T1000 (cell line): ENCODE measurements around the gene CD48.

Experiments
- DNase-seq: peaks from one replicate; lab custom pipeline; 2025; ENCODE audit warnings: mixed read lengths; lab: John Stamatoyannopoulos, UW

The CD48 gene

DNA sequence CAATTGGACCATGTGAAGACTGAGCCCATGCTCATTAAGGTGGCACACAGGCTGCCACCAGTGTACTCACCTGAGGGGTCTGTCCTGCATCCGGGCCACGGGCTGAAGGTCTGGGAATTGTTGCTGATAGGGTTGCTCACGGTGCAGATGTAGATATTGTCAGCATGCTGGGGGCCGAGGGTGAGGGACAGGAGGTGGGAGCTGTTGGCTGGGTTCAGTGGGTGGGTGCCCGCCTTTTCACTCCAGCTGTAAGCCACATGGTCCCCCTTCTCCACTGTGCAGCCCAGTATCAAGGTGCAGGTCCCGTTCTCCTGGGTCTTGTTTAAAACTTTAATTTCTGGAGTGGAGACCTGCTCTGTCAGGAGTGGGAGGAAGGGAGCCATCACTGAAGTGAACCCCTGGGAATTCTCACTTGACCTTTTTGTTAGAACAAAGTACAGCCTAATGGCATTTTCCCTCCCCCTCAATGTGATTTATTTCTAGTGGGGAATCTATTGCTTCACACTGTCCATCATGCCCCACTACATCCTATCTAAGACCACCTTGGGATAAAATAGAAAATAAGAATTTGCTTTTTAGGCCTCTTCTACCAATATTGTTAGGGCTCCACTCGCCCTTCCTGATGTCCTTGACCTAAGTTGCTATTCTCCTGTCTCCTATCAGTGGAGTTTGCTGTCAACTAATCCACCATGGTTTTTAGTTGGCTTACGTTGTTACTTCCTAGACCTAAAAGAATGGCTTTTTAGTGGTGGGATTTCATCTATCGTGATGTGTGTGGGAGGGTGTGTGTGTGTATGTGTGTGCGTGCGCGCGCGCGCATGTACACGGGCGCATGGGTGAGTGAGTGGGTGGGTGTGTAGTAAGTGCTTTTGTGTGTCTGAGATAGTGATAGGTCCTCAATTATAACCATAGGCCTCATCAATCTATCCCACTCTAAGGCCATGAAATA, 76.8 kb downstream of the CD48 start:
- no peak for DNase-seq

DNA sequence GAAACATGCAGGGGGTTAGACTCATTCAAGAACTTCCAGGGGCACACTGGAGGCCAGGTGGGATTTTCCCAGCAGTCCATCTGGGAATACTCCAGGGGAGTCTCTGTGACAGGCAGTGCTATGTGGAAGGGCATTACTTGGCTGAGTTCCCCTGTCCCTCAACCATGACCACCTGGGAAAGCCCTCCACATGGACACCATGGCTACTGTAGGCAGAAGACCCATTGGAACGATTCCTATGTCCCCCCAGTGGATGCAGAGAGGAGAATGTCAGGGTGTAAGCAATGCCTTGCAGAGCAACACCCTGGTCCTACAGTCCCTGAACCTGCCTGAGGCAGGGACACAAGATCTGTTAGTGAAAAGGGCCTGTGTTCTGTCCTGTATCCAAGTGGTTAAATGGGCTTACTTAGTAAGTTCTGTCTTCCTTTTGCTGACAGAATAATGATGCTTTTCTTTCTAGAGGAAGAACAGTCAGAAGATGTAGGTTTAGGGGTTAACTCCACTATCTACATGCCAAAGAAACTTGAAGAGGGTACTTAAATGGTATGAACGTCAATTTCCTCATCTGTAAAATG, 78.2 kb downstream of the CD48 start:
- DNase-seq, result no peak

DNA sequence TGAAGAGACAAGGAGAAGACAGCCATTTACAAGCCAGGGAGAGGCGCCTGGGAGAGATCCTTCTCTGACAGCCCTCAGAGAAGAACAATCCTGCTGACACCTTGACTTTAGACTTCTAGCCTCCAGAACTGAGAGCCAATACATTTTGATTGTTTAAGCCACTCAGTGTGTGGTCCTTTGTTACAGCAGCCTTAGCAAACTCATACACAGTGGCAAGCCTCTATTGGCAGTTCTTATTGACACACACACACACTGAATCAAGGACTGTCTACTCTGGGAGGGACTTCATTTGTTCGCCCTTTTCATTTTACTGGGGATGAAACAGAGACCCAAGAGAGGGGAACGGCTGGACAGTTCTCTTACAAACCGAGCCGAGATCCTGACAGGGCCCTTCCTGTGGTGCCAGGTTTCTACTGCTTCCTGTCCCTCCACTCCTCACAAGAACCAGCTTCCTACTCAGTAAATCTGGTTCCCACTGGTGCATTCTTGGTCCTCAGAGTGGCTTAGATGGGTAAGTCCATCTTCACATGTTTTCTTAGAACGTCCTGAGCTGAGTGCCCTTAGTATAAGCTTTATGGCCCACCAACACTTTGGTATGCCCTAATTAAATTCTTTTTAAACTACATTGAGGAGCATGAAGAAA, 79.5 kb downstream of the CD48 start:
- no peak for DNase-seq

DNA sequence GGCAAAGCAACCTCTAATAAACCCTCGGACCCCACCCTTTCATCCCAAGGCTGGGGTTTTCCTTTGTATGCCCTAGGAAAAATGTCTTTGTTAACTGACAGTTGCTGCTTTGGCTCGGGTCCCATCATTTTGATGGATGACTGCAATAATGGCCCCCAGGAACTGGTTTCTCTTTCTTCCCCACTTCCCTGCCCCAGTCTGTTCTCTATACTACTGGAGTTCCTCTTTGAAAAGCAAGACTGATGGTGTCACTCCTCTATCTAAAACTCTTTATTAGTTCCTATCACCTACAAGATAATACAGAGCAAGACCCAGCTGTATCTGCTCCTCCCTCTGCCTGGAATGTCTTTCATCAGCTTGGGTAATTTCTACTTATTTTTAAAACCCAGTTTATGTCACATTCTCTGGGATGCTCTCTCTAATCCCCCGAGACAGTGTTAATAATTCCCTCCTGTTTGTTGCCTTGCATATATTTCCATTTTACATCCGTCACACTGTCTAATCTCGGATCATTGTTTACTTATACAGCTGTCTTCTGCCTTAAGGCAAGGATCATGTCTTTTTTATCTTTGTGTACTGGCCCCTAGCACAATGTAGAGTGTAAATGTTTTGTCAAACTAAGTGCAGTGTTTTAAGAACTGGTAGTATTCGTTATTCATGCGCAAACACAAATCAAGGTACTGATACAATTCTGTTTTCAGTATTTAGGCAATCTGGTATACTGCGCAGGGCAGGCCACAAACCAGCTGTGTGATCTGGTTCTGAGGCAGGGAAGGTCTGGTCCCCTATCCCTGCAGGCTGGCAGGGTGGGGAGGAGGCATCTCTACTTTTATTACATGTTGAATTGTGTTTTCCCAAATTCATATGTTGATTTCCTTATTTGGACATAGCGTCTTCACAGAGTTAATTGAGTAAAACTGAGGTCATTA, 80.8 kb downstream of the CD48 start:
- no peak for DNase-seq

DNA sequence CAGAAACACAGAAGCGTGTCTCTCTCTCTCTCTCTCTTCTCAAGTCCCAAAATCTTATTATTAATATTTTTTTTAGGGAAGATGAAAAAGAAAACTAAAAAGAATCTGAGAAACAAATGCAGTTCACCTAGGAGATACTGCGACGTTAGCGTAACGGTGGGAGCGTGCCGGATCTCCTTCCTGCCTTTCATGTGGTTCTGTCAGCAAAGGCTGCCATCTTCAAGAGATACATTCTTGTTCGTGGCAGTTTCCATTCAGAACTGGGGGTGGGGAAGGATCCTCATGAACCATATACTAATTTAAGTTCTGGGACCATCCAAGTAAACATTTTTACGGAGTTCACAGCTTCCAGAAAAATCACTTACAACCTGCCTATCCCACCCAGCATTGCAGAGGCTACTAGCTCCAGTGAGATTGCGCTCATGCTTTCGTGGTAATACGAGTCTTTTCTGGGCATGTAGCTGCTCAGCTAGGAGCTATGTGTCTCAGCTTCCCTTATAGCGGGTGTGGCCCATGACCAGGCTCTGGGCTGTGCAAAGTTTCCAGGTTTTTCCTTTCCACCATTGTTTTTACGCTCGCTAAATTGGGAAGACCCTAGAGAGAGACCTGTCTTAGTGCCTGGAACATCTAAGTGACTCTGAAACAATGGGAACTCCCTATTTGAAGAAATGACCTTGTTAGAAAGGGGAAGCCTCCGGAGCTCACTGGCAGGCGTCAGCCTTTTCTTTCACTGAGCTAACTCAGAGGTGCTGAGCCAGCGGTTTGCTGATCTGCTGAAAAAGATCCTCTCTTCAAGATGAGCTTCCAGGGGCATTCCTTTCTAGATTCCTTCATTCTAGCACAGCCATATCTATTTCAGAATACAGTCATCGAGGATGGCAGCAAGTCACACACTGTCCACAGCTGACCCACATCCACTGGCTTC, 82.1 kb downstream of the CD48 start:
- no peak for DNase-seq

DNA sequence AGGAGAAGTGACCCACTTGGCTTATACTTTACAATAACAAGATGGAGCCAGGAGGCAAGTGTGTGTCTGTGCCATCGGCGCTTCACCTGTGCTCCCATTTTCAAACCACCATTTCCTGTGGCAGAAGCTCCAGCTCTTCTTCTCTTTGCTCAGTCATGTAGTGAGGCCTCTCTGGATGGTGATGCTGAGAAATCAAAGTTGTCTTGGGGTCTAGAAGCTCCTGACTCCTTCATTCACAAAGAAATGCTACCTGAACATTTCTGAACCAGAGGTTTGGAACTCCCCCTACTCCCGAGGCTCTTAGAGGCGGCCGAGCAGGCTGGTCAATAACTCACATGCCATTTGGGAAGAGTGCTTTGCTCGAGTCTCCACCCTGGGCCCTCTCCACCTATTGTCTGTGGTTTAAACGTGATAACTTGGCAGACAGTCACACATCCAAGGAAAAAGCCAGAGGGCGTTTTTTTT, 82.8 kb downstream of the CD48 start:
- no peak for DNase-seq
